ENCODE results near the gene KIF25. TPM values are rescaled to one million over a fixed set of nuclear protein-coding genes. Genes with fewer than 3 reads are reported as not detected.

KIF25 gene
- total and polyA plus RNA-seq, 7 donors = 0.50 to 0.54 TPM; not detected in 5

DNA sequence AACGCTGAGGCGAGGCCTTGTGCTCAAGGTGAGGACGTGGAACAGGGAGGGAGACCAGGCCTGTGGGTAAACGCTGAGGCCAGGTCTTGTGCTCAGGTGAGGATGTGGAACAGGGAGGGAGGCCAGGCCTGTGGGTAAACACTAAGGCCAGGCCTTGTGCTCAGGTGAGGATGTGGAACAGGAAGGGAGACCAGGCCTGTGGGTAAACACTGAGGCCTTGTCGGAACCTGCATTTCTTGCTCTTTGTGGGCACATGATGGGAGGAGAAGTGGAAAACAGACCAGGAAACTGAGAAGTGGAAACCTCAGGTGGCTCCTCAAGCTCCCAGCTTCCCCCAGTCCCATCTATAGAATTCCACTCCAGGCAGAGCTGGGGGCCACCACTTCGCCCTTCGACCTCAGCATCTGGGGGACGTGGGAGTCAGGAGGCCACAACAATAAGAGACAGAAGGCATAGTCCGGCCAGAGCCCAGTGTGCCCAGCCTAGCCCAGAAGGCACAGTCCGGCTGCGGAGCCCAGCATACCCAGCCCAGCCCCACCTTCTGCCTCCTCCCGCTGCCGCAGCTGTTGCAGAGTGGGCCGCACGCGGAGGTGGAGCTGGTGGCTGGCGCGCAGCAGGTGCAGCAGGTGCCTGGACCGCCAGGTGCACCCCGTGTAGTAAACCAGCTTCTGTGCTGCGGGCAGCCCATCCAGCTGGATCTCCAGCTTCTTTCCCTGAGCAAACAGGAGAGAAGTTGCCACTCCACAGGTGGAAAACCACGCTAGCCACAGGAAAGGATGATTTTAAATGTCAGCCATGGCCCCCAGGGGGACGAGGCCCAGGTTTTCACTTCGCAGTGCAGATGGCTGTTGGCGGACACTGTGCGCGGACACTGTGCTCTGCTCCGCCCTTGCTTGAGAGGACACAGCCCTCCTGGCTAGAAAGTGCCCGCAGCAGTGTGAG is 64.1 kb downstream of the KIF25 start:
- Histone ChIP-seq H3K4me3 (no peak overlapping the region), H3K36me3 (no peaks in the 10 kb centered on the region), H3K27me3 (no peaks in the 10 kb centered on the region), H3K4me1 (peaks cover 0 to 5% (median 0%) of the 10 kb centered on the region in 4 donors), H3K27ac (no peak overlapping the region), H3K9me3 (no peaks in the 10 kb centered on the region)
- intact Hi-C loops (cut with DNase I) = no loop called here
- TF ChIP-seq, protein P1, sequence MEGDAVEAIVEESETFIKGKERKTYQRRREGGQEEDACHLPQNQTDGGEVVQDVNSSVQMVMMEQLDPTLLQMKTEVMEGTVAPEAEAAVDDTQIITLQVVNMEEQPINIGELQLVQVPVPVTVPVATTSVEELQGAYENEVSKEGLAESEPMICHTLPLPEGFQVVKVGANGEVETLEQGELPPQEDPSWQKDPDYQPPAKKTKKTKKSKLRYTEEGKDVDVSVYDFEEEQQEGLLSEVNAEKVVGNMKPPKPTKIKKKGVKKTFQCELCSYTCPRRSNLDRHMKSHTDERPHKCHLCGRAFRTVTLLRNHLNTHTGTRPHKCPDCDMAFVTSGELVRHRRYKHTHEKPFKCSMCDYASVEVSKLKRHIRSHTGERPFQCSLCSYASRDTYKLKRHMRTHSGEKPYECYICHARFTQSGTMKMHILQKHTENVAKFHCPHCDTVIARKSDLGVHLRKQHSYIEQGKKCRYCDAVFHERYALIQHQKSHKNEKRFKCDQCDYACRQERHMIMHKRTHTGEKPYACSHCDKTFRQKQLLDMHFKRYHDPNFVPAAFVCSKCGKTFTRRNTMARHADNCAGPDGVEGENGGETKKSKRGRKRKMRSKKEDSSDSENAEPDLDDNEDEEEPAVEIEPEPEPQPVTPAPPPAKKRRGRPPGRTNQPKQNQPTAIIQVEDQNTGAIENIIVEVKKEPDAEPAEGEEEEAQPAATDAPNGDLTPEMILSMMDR (IDR thresholded peaks at IDR 0.05) = no peak
- TF ChIP-seq POLR2AphosphoS5 (IDR thresholded peaks at IDR 0.05) (no peak), POLR2A (IDR thresholded peaks at IDR 0.05) (no peak), EP300 (IDR thresholded peaks at IDR 0.05) (no peak)
- DNase-seq = no peak
- WGBS, 2 donors = 42 to 77% methylated on average over 29 of the region's 29 CpGs

DNA sequence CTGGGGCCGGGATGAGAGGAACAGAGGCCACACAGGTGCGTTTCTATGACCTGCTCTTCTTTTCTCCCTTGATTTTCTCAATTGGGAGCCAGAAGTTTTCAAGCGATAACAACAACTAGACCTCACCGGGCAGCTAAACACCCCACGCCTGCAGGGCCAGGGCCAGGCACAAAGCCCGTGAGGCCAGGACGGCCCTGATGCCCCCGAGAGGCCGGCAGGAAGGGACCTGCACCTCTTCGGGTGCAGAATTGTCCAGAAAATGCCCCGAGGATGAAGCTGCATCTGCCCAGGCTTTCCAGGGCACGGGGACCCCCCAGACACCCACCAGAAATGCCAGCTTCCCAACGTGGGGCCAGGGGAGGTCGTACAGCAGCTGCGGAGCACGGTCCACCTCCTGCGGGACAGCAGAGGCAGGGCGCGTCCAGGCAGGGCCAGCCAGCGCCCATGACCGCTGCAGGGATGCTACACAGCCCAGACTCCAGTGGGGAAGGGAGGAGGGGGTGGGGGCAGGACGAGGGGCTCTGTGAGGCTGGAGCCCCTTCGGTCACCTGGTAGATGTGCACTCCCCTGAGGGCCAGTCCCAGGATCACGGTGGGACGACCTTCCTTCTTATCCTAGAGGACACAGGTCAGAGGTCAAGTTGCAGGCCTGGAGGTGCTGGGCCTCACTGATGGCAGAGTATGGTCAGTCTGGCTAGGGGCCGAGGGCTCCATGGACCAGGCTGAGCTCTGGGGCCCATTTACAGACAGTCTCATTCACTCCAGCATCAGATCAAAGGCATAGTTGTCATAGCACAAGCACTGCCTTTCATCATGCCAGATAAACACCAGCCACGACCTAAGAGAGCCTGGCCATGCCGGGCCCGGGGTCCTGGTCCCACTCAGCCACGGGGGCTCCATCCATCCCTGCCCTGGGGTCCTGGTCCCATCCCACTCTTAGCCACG is 65.1 kb downstream of the KIF25 start:
- DNase-seq = no peak
- intact Hi-C loops (cut with DNase I) = no loop called here
- Histone ChIP-seq H3K27ac (no peak overlapping the region), H3K4me1 (peaks cover 0 to 5% (median 0%) of the 10 kb centered on the region in 4 donors), H3K27me3 (no peaks in the 10 kb centered on the region), H3K4me3 (no peak overlapping the region), H3K9me3 (no peaks in the 10 kb centered on the region), H3K36me3 (no peaks in the 10 kb centered on the region)
- 88 to 89% methylated on average over 31 of the region's 31 CpGs for WGBS, 2 donors
- TF ChIP-seq EP300 (IDR thresholded peaks at IDR 0.05) (no peak), POLR2AphosphoS5 (IDR thresholded peaks at IDR 0.05) (no peak), POLR2A (IDR thresholded peaks at IDR 0.05) (no peak)
- TF ChIP-seq, protein P1 (IDR thresholded peaks at IDR 0.05) = no peak

DNA sequence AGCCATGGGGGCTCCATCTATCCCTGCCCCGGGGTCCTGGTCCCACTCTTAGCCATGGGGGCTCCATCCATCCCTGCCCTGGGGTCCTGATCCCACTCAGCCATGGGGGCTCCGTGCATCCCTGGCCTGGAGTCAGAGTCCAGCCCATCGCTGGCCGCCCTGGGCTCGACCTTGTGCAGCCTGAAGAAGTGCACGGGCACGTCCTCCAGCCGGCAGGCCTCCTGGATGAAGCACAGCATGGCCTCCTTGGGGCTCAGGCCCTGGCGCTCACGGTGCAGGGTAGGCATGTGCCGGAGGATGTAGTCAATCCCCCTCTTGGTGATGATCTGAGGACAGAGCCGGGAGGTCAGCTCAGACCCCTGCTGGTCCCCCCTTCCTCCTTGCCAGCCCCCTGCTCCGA is 66.0 kb downstream of the KIF25 start:
- TF ChIP-seq, protein P1 (IDR thresholded peaks at IDR 0.05) = no peak
- TF ChIP-seq POLR2AphosphoS5 (IDR thresholded peaks at IDR 0.05) = no peak
- TF ChIP-seq POLR2A (IDR thresholded peaks at IDR 0.05) = no peak
- TF ChIP-seq EP300 (IDR thresholded peaks at IDR 0.05) = no peak
- no peak for DNase-seq
- H3K9me3 ChIP-seq = no peaks in the 10 kb centered on the region
- no peak overlapping the region for H3K27ac ChIP-seq
- 94% methylated on average over 13 of the region's 13 CpGs for WGBS, 2 donors
- no peaks in the 10 kb centered on the region for H3K36me3 ChIP-seq
- no peaks in the 10 kb centered on the region for H3K27me3 ChIP-seq
- intact Hi-C loops (cut with DNase I) = no loop called here
- peaks cover 0 to 5% (median 0%) of the 10 kb centered on the region in 4 donors for H3K4me1 ChIP-seq
- no peak overlapping the region for H3K4me3 ChIP-seq

DNA sequence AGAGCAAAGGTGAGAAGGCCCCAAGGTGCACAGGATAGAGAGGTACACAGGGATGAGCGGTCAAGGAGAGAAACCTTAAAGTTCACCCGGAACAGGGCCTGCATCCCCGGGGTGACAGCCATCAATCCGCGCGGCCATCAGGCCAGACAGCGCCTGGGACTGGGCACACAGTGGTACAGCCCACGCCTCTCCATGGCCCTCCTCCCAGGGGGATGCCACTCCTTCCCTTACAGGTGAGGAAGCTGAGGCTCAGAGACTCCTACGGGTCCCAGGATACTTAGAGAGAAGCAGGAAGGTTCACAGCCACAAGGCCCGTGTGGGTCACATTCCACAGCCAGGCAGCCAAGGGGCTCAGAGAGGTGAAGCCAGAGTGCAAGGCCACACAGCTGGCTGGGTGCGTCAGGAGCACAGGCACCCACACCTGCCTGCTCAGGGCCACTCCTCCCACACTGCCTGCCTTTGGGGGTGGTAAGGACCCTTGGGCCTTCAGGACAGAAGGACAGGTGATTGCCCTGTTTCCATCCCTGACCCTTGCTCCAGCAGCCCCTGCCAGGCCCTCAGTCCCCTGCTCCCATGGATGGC is 66.8 kb downstream of the KIF25 start:
- TF ChIP-seq POLR2AphosphoS5 (IDR thresholded peaks at IDR 0.05) = no peak
- TF ChIP-seq POLR2A (IDR thresholded peaks at IDR 0.05) = no peak
- TF ChIP-seq, protein P1 (IDR thresholded peaks at IDR 0.05) = no peak
- no peak for TF ChIP-seq EP300 (IDR thresholded peaks at IDR 0.05)
- peaks cover 0 to 5% (median 0%) of the 10 kb centered on the region in 4 donors for H3K4me1 ChIP-seq
- H3K27me3 ChIP-seq = no peaks in the 10 kb centered on the region
- no peak overlapping the region for H3K27ac ChIP-seq
- DNase-seq = no peak
- no peaks in the 10 kb centered on the region for H3K36me3 ChIP-seq
- 90 to 93% methylated on average over 11 of the region's 11 CpGs for WGBS, 2 donors
- no peak overlapping the region for H3K4me3 ChIP-seq
- intact Hi-C loops (cut with DNase I) = no loop called here
- no peaks in the 10 kb centered on the region for H3K9me3 ChIP-seq
